VCaP (cell line): ENCODE results near the gene SHISAL1.

ENCODE experiments used
- H3K27ac ChIP-seq: fragments of 450-650 bp; 2 replicates; pipeline ENCODE4 v1.5.1; 2017
- CTCF ChIP-seq: fragments of 450-650 bp; conservative IDR thresholded peaks from 2 replicates; pipeline ENCODE4 v1.5.1; 2017; ENCODE audit warnings: mild to moderate bottlenecking, moderate library complexity

The SHISAL1 gene

GRCh38 chr22:44217346-44217745 lies 95.4 kb downstream of the SHISAL1 start:
- TF ChIP-seq CTCF, result no peak
- no peak overlapping the region for H3K27ac ChIP-seq

DNA sequence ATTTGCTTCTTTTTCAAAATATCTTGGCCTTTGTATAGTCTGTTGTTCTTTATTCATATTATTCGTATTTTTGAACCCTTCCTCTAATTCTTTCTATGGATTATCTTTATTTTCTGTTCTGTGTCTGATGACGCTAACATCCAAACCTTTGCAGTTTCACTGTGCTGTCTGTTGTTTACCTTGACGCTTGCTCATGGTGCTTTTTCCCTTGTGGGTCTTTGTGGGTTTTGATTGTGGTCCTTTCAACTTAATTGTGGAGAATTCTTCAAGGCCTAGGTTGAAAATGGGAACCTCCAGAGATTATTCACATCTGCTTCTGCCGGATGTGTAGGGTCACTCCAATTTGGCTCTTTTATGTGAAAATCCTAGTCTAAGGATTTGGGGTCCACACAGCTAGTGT lies 97.5 kb downstream of the SHISAL1 start:
- no peak overlapping the region for H3K27ac ChIP-seq
- no peak for TF ChIP-seq CTCF

- H3K27ac ChIP-seq, result no peak overlapping the region
- no peak for TF ChIP-seq CTCF
Observed at GRCh38 chr22:44214764-44215163, 98.0 kb downstream of the SHISAL1 start.

- no peak for TF ChIP-seq CTCF
- H3K27ac ChIP-seq, result no peak overlapping the region
Observed at GRCh38 chr22:44214187-44214586, 98.6 kb downstream of the SHISAL1 start.

DNA sequence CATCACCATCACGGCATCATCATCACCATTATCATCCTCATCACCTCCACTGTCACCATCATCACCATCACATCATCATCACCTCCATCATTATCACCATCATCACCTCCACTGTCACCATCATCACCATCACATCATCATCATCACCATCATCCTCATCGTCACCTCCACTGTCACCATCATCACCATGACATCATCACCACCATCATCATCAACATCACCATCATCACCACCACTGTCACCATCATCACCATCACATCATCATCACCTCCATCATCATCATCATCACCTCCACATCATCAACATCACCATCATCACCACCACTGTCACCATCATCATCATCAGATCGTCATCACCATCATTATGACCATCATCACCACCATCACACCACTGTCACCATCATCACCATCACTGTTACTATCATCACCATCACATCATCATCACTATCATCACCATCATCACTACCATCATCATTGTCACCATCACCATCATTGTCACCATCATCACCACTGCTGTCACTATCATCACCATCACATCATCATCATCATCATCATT lies 99.2 kb downstream of the SHISAL1 start:
- TF ChIP-seq CTCF, result no peak
- H3K27ac ChIP-seq, result no peak overlapping the region

- no peak for TF ChIP-seq CTCF
- H3K27ac ChIP-seq, result no peak overlapping the region
Observed at GRCh38 chr22:44212936-44213335, 99.8 kb downstream of the SHISAL1 start.

GRCh38 chr22:44211946-44212930 lies 100.5 kb downstream of the SHISAL1 start:
- TF ChIP-seq CTCF, result no peak
- no peak overlapping the region for H3K27ac ChIP-seq
